Smooth muscle cell (in vitro differentiated cells): ENCODE measurements around the gene CGB2. TPM values are rescaled to one million over a fixed set of nuclear protein-coding genes. Genes with fewer than 3 reads are reported as not detected.
A peak's percentile ranks its signal among the peaks of the same experiment; 100 is the strongest.

Experiments used
- DNase-seq: peaks from one replicate; lab custom pipeline; 2025; ENCODE audit not compliant: unreplicated experiment; lab: John Stamatoyannopoulos, UW
- H2AFZ ChIP-seq: fragments of 200-600 bp; sonication (generic); 2 replicates; pipeline ENCODE4 v1.6.0; 2016; ENCODE audit warnings: antibody characterized with exemption, low read depth, mild to moderate bottlenecking
- H3F3A ChIP-seq: fragments of 200-600 bp; sonication (generic); 2 replicates; pipeline ENCODE4 v1.6.0; 2017; ENCODE audit warnings: antibody characterized with exemption, low read depth
- H3K27ac ChIP-seq: fragments of 200-600 bp; sonication (generic); 2 replicates; pipeline ENCODE4 v1.5.1; 2016; ENCODE audit warnings: low read depth, mild to moderate bottlenecking
- H3K27me3 ChIP-seq: fragments of 200-600 bp; sonication (generic); 2 replicates; pipeline ENCODE4 v1.6.1; 2016; ENCODE audit warnings: low read depth, mild to moderate bottlenecking
- H3K36me3 ChIP-seq: fragments of 200-600 bp; sonication (generic); 2 replicates; pipeline ENCODE4 v1.5.1; 2016; ENCODE audit warnings: low read depth
- H3K4me1 ChIP-seq: fragments of 200-600 bp; sonication (generic); 2 replicates; pipeline ENCODE4 v1.5.1; 2016; ENCODE audit warnings: low read depth
- H3K4me2 ChIP-seq: fragments of 200-600 bp; sonication (generic); 2 replicates; pipeline ENCODE4 v1.6.0; 2016; ENCODE audit warnings: mild to moderate bottlenecking
- H3K4me3 ChIP-seq: fragments of 200-600 bp; sonication (generic); 2 replicates; pipeline ENCODE4 v1.5.1; 2016; ENCODE audit warnings: mild to moderate bottlenecking
- H3K79me2 ChIP-seq: fragments of 200-600 bp; sonication (generic); 2 replicates; pipeline ENCODE4 v1.6.0; 2016; ENCODE audit warnings: low read depth, mild to moderate bottlenecking
- H3K9ac ChIP-seq: fragments of 200-600 bp; sonication (generic); 2 replicates; pipeline ENCODE4 v1.6.0; 2016; ENCODE audit warnings: low read depth
- H3K9me3 ChIP-seq: fragments of 200-600 bp; sonication (generic); replicated peaks from 2 replicates; pipeline ENCODE4 v1.5.1; 2016; ENCODE audit warnings: low read depth
- H4K20me1 ChIP-seq: fragments of 200-600 bp; sonication (generic); 2 replicates; pipeline ENCODE4 v1.6.0; 2016; ENCODE audit warnings: low read depth
- CTCF ChIP-seq: fragments of 200-600 bp; sonication (generic); IDR thresholded peaks from 2 replicates; pipeline ENCODE4 v1.5.1; 2017; ENCODE audit warnings: borderline replicate concordance, mild to moderate bottlenecking, antibody characterized with exemption; ENCODE audit not compliant: insufficient read depth, poor library complexity, severe bottlenecking
- WGBS: methylation state at CpG from one replicate; pipeline ENCODE4 v1.1.7; 2016; ENCODE audit warnings: low lambda C conversion rate; 5-methylcytosine and 5-hydroxymethylcytosine counted together
- polyA plus RNA-seq: library from polyadenylated mRNA; unstranded; fragments of >200 nt; fragmentation: Nextera tagmentation; extraction: Ambion mirVana; gene quantifications from 2 replicates; pipeline ENCODE4 v1.2.1, GENCODE V29; 2016
- total RNA-seq: library from RNA; depleted of rRNA; stranded (reverse); fragments of >200 nt; gene quantifications from 2 replicates; pipeline ENCODE4 v1.2.3, GENCODE V29; 2014

The CGB2 gene
- total and polyA plus RNA-seq, 2 experiments from 2014 or later: not detected

- 88% methylated on average over 25 of the region's 25 CpGs for WGBS
- Histone ChIP-seq H3K36me3 (no peaks in the 10 kb centered on the region), H3K9me3 (no peaks in the 10 kb centered on the region), H4K20me1 (peaks cover 15% of the 10 kb centered on the region), H3K4me3 (no peak overlapping the region), H3K4me1 (peaks cover 19% of the 10 kb centered on the region), H3K9ac (no peak overlapping the region), H3F3A (no peaks in the 10 kb centered on the region), H3K27me3 (no peaks in the 10 kb centered on the region), H3K79me2 (no peaks in the 10 kb centered on the region), H2AFZ (no peak overlapping the region), H3K27ac (no peak overlapping the region), H3K4me2 (no peak overlapping the region)
- no peak for DNase-seq
- no peak for TF ChIP-seq CTCF
Observed at GRCh38 chr19:49061445-49061844, 29.8 kb downstream of the CGB2 start.

DNA sequence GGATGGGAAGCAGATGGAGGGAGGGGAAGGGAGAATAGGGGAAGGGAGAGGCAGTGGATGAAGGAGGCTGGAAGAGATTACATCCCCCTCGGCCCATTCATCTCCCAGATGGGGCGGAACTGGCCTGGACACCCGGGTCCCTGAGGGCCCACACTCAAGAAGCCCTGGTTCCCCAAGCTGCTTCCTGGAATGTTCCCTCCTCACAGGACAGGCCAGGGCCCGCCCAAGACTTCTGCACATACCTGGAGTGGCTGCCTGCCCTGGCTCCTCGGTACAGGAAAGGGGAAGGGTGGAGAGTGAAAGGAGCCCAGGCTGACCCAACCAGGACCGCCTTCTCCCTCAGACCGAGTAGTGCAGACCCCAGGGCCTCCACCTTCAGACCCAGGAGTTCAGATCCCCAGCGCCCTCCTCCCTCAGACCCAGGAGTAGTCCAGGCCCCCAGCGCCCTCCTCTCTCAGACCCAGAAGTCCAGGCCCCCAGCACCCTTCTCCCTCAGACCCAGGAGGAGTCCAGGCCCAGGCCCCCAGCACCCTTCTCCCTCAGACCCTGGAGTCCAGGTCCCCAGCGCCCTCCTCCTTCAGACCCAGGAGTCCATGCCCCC, 32.4 kb downstream of the CGB2 start:
- Histone ChIP-seq H3K4me2 (peak overlapping the region; percentile 81), H3K27ac (no peak overlapping the region)

GRCh38 chr19:49064768-49065611, 33.3 kb downstream of the CGB2 start, which contains the start of gene NTF4:
TSS of gene NTF4 (minus strand) at chr19:49064818. CDS start at chr19:49061997, 2,821 bp downstream.
- H3K36me3 ChIP-seq: no peaks in the 10 kb centered on the region
- H4K20me1 ChIP-seq: peaks cover 6% of the 10 kb centered on the region
- DNase-seq: peak; percentile 60
- peak within 1 kb of the TSS; percentile 4 for H3K27ac ChIP-seq
- peak within 1 kb of the TSS; percentile 53 for H3K4me3 ChIP-seq
- H3K79me2 ChIP-seq: no peaks in the 10 kb centered on the region
- peaks cover 16% of the 10 kb centered on the region for H3K4me1 ChIP-seq
- H3K27me3 ChIP-seq: no peaks in the 10 kb centered on the region
- H3K4me2 ChIP-seq: peak within 1 kb of the TSS; percentile 81
- no peak within 1 kb of the TSS for H2AFZ ChIP-seq
- TF ChIP-seq CTCF: no peak
- no peaks in the 10 kb centered on the region for H3K9me3 ChIP-seq
- 12% methylated on average over 8 of the region's 53 CpGs for WGBS
- peak within 1 kb of the TSS; percentile 39 for H3K9ac ChIP-seq
- H3F3A ChIP-seq: no peaks in the 10 kb centered on the region

More for the DNA sequence above, 32.4 kb downstream of the CGB2 start:
- H3F3A ChIP-seq: no peaks in the 10 kb centered on the region
- no peak overlapping the region for H2AFZ ChIP-seq
- no peaks in the 10 kb centered on the region for H3K36me3 ChIP-seq
- no peaks in the 10 kb centered on the region for H3K9me3 ChIP-seq
- no peaks in the 10 kb centered on the region for H3K27me3 ChIP-seq
- H4K20me1 ChIP-seq: peaks cover 6% of the 10 kb centered on the region
- H3K9ac ChIP-seq: no peak overlapping the region
- no peak for TF ChIP-seq CTCF
- no peak for DNase-seq
- peaks cover 16% of the 10 kb centered on the region for H3K4me1 ChIP-seq
- WGBS: 56% methylated on average over 8 of the region's 10 CpGs
- no peaks in the 10 kb centered on the region for H3K79me2 ChIP-seq
- peak overlapping the region; percentile 53 for H3K4me3 ChIP-seq
